GM12891 (cell line): Measurements from ENCODE around the gene PCDH15.

Experiments used
- PAX5 ChIP-seq: IDR thresholded peaks from 2 replicates; pipeline ENCODE4 v1.6.1; 2011; ENCODE audit warnings: low read length, moderate library complexity, mild to moderate bottlenecking; ENCODE audit not compliant: insufficient read depth, severe bottlenecking
- POLR2A ChIP-seq: IDR thresholded peaks from 2 replicates; pipeline ENCODE4 v1.6.1; 2011; ENCODE audit warnings: low read depth, low read length, control low read depth
- POLR2AphosphoS5 ChIP-seq: IDR thresholded peaks from 2 replicates; pipeline ENCODE4 v1.6.1; 2011; ENCODE audit warnings: low read depth, low read length, control low read depth
- POU2F2 ChIP-seq: IDR thresholded peaks from 2 replicates; pipeline ENCODE4 v1.6.1; 2011; ENCODE audit warnings: low read depth, mild to moderate bottlenecking, control low read depth, low read length, moderate library complexity
- SPI1 ChIP-seq: IDR thresholded peaks from 2 replicates; pipeline ENCODE4 v1.6.1; 2011; ENCODE audit warnings: low read depth, low read length, control low read depth
- TAF1 ChIP-seq: IDR thresholded peaks from 2 replicates; pipeline ENCODE4 v1.6.1; 2011; ENCODE audit warnings: low read depth, low read length, control low read depth

DNA sequence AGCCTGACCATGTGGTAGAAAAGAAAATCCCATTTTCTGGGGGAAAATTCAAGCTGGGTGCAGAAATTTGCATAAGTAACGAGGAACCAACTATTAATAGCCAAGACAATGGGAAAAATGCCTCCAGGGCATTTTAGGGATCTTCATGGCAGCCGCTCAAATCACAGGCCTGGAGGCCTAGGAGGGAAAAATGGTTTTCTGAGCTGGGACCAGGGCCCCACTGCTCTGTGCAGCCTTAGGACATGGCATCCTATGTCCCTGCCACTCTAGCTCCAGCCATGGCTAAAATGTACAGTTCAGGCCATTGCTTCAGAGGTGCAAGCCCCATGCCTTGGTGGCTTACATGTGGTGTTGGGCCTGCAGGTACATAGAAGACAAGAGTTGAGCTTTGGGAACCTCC, 459.0 kb downstream of the PCDH15 start:
- TF ChIP-seq POLR2A (no peak), POLR2AphosphoS5 (no peak), TAF1 (no peak), PAX5 (no peak), SPI1 (no peak), POU2F2 (no peak)
